Measurements from ENCODE around the gene MSLN.
A peak's percentile ranks its signal among the peaks of the same experiment; 100 is the strongest.
"Not testable (repeated sequence)": the region's sequence is repeated elsewhere in the genome, so short reads cannot be mapped to it uniquely, and the experiment has no call there.

The MSLN gene

DNA sequence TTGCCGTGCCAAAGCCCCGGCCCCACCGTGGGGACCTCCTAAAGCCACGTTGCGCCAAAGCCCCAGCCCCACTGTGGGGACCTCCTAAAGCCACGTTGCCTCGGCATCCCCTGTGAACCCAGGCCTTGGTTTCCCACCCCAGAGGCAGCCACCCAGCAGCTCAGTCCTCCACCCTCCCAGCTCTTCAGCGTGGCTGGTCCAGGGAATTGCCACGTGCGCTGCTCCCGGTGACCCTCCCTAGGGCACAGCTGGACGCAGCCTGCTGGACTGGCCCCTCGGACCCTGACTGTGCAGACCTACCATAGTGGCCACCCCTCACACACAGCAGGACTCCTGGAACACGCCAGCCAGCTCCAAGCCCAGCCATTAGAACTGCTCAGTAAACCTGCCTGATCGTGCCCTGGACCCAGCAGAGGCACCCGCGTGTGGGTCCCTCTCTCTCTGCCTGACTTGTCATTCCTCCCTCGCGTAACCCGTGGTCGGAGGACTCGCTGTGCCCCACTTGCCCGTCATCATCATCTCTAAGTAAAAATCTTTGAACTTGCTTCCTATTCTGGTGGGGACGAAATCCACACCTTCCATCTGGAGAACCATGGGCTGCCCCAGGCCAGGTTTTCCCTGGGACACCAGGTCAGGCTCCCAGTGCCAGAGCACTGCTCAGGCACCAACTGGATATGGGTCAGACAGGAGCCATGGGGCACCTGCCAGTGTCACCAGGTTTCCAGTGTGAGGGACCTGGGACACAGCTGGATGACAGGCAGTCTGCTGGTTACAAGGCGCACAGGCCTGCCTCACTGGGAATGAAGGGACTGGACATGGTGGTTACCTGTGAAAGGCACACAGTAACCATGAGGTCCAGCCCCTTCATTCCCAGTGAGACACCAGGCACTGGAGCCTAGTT, 25.3 kb upstream of the MSLN start:
- DNase-seq (ENCODE audit: low read depth in 2 of 2): no peak

DNA sequence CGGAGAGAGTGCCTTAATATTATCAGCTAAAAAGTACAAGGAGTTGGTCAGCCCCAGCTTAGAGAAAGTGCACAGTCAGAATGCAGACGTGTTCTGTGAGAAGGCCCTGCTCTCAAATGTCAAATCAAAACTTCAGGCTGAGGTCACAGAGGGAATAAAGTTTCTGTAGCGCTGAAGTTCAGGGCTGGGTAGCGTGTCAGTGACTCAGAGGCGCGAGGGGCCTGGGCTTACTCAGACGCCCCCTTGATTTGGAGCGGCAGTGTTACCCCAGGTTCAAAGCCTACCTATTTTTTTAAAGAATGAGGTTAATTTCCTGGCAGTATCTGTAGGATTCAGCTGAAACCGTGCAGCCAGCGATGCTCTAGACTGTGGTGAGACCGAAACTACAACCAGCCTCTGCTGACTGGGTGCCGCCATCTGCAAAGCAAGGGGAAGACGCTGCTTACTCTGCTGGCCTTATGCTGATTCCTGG, 24.5 kb upstream of the MSLN start:
- DNase-seq (ENCODE audit: low read depth in 2 of 2): no peak

DNA sequence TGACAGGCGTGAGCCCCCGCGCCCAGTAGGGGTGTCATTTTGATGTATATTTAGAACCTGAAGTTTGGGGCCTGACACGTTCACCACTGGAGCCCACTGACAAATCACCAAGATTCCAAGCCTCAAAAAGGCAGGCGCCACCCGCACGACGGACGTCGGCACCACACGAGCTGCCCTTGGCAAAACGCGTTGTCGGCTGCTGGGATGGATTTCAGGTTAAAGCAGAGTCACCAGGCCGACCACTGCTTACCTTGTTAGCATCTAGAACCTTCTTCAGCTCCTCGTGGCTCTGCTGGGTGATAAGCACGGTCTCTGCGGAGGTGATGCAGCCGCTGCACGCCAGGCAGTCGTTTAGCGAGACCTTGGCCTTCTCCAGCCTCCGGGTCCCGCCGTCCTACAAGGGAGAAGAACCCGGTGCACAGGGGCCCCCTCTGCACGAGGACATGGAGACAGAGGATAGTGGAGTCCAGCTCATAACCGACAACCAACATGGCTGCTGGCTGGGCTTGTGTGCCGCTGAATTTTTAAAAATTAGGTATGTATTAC, 23.5 kb upstream of the MSLN start:
- no peak for DNase-seq (ENCODE audit: low read depth in 2 of 2)

DNA sequence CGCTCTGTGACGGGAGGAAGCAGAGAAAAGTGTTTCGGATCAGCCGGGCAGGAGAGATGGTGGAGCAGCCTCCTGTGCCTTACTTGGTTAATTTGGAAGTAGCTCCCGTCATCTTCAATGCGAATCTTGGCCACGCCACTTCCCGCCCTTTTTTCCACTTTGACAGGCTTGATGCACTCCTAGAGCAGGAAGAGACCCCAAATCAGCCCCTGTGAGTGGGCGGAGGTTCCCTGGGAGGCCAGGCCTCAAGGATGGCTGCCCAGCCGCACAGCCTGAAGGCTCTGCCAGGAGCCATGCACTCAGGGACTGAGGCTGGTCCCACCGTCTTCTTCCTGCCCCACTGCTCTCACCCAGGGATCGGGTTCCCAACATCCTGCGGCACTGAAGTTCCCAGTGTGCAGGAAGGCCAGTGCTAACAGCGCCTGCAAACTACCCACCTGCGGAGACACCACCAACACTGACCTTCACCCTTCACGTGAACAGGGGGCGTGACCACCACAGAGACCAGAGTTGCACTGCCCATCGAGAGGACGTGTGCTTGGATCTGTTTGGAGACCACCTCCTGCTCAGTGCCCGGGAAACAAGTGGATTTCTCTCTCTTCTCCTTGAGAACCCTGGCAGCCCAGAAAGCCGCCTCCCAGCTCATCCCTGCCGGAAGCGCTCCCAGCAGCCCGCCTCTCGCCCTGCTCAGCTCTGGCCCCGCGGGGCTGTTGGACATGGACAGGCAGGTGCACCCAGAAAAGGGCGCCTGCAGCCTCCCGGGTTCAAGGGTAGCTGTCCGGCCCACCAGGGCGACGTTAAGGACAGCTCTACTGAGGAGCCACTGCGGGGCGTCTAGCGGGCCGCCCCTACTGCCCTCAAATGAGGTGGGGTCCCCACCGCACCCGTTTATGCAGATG, 20.7 kb upstream of the MSLN start:
- DNase-seq (ENCODE audit: low read depth in 2 of 2): no peak

DNA sequence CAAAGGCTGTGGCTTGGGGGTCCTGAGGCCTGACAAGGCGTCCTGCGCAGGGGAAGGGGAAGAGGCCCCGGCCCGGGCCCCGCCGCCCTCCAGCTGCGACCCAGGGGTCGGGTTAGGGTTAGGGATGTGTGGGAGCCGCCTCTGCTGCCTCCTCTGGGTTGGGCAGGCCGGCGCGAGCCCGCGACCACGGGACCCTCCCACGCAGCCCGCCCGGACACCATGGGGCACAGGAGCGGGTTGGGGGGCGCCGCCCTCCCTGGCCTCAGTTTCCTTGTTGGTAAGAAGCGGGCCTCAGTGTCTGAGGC, 20.1 kb upstream of the MSLN start:
- DNase-seq (ENCODE audit: low read depth in 2 of 2): no peak

DNA sequence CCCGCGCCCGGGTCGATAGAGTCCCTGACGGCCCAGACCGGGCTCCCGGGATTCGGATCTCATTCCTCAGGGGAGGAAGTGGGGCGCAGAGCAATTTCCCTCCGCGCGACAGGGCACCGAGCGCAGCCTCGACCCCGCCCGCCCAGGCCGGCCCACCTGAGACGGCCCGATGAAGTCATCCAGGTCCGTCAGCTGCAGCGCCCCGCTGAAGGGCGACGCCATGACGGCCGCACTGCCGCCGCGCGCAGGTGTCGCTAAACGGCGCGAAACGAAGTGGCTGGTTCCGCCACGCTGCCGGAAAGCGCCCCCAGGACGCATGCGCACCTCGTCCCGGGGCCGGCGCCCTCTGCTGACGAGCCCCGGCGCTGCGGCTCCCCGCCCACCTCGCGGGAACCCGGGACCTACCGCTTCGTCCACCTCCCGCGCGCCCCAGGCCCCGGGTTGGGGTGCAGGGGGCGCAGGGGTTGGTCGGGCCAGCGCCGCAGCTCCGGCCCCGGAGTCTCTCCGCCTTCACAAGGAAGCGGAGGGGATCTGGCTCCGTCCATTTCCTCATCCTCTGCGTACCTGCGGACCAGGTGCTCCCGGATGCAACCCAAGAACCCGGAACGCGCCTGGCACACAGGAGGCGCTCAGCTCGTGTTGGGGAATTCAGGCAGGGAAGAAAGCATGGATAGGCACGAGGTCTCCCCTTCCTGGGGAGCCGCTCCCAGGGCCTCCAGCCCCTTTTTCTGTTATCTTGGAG, 19.6 kb upstream of the MSLN start, which contains the start of gene CIAO3:
Gene CIAO3 (minus strand): TSS at position 234 of the 742 bp plus-strand sequence. CDS start 12 bp downstream, at position 222.
- peak; percentile 88 to 90 for DNase-seq (ENCODE audit: low read depth in 2 of 2)

DNA sequence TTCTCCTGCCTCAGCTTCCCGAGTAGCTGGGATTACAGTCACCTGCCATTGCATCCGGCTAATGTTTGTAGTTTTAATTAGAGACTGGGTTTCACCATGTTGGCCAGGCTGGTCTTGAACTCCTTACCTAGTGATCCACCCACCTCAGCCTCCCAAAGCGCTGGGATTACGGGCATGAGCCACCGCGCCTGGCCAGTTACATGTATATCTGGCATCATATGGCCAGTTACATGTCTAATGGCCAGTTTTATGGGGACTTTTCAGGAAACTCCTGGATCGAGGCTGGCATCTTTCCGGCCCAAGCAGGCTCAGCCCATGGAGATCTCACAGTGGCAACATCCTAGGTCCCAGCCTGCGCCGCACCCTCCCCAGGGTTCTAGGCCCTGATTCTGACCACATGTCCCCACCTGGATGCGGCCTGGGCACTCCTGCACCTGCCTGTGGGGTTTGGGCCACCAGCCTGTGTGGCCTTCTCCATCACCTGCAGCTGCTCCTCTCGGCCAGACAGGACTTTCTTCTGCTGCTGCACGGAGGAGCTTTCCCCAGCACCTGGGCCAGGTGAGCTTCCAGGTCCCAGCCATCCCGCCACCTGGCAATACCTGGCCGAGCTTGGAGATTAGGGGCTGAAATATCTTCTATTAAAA, 18.4 kb upstream of the MSLN start:
- DNase-seq (ENCODE audit: low read depth in 2 of 2): no peak

DNA sequence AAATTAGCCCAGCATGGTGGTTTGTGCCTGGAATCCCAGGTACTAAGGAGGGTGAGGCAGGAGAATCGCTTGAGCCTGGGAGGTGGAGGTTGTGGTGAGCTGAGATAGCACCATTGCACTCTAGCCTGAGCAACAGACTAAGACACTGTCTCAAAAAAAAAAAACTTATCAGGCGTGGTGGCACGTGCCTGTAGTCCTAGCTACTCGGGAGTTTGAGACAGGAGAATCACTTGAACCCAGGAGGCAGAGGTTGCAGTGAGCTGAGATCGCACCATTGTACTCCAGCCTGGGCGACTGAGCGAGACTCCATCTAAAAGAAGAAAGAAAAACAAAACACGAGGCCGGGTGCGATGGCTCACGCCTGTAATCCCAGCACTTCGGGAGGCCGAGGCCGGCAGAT, 17.6 kb upstream of the MSLN start:
- not testable (repeated sequence) for DNase-seq (ENCODE audit: low read depth in 2 of 2)

DNA sequence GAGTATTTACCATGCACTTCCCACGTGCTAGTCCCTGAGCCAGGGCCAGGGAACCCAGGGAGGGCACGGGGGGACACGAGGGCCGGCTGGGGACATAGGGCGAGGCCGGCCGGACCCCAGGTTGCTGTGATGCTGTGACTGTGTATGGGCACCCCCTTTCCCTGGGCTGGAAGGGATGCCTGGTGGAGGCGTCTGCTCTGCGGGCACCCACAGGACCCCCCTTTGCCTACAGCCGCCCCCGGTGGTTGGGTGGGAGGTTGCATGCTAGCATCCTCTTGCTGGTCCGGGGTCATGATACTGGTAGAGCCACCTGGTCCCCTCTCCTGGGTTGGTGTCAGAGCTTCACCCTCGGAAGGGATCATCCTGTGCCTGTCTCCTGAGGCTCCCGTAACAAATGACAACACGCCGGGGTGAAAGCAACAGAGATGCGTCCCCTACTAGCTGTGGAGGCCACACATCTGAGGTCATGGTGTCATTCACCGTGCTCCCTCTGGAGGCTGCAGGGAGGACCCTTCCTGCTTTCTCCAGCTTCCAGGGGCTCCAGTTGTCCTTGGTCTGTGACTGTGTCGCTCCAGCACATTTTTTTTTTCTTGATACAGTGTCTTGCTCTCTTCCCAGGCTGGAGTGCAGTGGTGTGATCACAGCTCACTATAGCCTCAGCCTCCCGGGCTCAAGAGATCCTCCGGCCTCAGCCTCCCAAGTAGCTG, 16.6 kb upstream of the MSLN start:
- DNase-seq (ENCODE audit: low read depth in 2 of 2): no peak

DNA sequence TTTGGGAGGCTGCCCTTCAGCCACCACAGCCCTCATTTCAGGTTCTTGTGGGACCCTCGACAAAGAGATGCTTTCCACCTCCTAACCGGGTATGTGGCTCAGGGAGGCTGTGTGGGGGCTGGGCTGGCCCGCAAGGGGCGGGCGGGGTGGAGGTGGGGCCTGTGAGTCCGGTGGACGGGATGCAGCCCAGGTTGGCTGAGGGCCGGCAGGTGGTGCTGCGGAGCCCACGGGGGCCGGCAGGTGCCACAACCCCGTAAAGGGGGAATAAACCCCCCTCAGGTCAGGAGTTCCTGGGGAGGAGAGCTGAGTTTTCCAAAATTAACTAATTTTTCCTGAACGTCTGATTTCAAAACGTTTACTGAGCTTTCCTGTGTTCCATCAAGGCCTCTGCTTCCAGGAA, 14.8 kb upstream of the MSLN start:
- no peak for DNase-seq (ENCODE audit: low read depth in 2 of 2)

DNA sequence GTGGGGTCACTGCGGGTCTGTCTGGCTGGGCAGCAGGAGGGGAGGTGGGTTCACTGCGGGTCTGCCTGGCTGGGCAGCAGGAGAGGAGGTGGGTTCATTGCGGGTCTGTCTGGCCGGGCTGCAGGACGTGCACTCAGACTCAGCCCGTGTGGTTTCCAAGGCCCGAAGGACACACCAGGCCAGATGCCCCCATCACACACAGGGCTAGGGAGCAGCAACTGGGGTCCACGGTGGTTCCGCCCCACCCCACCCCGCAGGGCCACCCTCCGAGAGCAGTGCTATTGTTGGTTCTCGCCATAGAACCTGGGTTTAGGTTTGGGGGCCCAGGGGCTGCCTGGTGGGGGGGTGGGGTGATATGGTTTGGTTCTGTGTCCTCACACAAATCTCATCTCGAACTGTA, 13.9 kb upstream of the MSLN start:
- DNase-seq (ENCODE audit: low read depth in 2 of 2): no peak

DNA sequence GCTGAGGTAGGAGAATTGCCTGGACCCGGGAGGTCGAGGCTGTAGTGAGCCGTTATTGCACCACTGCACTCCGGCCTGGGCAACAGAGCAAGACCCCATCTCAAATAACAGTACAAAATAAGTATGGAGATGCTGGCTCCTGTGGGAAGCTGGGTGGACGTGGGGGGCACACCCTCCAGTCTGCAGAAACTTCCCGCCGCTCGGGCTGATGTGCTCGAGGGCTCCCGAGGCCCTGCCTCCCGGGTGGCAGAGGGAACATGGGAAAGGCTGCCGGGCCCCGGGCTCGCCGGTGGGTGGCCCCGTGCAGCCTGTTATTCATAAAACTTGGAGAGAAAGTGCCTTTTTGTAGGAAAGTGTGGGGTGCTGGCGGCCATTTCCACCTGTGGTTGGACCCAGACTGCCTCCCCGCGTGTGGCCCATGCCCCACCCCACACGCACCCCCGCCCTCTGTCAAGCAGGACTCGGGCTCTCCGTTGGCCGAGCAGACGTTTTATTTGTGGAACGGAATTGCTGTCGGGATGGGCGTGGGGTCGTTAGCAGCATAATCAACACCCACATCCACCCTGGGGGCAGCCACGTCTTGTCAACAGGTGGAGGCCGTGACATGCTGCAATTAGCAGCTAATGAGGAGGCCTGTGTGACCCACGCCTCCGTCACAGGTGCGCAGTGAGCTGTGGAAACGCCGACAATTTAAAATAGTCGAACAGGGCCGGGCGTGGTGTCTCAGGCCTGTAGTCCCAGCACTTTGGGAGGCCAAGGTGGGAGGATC, 12.4 kb upstream of the MSLN start:
- no peak for DNase-seq (ENCODE audit: low read depth in 2 of 2)

DNA sequence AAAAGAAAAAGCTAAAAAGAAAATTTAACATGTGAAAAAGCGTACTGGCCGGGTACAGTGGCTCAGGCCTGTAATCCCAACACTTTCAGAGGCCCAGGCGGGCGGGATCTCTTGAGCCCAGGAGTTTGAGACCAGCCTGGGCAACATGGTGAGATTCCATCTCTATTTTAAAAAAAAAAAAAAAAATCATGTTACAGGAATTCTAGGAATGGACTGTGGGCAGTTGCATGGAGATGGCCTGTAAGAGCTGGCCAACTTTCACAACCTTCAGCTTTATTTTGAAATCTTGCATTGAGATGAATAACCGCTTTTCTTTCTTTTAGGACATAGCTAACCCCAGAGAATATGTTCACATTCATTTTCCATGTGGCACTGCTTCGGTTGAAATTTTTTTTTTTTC, 11.5 kb upstream of the MSLN start:
- DNase-seq (ENCODE audit: low read depth in 2 of 2): no peak

DNA sequence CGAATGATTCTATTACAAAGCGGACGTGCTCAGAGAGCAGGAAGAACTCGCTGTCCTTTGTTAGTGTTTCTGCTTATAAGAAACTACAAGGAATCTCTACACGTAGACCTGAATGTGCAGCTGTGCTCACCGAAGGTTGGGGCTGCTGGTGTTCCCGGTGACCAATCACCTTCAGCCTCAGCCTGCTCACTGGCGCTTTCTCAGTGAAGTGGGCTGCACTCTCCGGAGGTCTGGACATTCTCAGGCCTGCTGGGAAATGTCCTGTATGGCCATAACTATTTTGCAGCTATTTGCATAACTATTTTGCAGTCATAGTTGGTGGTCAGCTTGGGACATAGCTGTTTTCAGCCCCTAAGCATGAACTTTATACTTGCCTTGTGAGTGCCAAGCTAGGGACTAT, 10.0 kb upstream of the MSLN start:
- DNase-seq (ENCODE audit: low read depth in 2 of 2): no peak

DNA sequence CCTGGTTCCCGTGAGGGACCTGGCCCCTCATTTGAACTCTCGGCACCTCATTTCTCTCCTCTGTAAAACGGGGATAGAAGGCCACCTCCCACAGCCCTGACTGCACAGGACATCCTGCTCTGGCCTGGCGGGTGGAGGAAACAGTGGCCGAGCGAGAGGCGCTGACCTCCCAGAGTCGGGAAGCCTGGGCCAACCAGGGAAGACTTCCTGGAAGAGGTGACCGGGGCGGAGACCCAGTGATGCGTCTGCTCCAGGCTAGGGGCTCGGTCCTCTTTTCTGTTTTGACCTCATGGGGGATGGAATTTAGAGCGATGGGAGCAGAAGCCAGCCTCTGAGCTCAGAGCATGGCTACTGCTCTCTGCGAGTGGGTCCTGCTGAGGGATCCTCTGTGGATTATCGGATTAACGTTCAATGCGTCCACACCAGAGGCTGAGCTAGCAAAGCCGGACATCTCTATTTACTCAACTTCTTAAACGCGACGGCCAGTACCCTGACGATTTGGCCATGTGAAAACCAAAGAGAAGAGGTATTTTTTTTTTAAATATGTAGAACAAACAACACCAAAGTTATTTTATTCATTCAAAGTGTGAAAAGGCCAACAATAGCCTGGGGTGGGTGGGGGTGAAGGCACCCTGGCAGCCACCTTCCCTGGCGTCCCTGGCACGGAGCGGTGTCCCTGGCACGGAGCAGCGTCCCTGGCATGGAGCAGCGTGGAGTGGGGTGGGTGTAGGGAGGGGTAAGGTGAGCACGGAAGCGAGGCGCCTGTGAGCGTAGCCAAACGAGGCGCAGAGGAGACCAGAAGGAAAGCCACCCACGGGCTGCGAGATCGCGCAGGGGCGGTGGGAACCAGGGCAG, 9.2 kb upstream of the MSLN start:
- no peak for DNase-seq (ENCODE audit: low read depth in 2 of 2)

DNA sequence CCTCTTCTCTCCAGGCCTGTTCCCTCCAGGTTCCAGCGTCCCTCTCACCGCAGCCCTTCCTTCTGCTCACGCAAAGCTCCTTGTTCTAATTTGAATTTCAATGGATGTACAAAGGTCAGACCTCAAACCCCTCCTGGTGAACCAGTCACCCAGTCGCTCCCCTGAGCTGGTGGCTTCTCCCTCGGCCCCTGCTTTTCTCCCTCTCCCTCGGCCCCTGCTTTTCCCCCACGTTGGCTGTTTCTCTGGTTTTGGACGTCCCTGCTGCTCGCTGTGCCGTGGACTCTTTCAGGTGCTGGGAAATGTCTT, 8.6 kb upstream of the MSLN start:
- DNase-seq (ENCODE audit: low read depth in 2 of 2): no peak

DNA sequence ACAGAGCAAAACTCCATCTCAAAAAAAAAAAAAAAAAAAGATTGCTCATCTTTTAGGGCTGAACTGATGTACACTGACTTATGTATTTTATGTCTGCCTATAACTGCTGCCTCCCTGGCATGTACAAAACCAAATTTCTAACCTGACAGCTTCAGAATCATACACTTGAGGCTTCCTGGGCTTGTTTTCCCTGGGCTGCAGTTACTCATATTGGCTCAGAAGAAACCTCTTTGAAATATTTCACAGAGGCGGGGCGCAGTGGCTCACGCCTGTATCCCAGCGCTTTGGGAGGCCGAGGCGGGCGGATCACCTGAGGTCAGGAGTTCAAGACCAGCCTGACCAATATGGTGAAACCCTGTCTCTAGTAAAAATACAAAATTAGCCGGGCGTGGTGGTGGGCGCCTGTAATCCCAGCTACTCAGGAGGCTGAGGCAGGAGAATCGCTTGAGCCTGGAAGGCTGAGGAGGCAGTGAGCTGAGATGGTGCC, 6.4 kb upstream of the MSLN start:
- DNase-seq (ENCODE audit: low read depth in 2 of 2): not testable (repeated sequence)

DNA sequence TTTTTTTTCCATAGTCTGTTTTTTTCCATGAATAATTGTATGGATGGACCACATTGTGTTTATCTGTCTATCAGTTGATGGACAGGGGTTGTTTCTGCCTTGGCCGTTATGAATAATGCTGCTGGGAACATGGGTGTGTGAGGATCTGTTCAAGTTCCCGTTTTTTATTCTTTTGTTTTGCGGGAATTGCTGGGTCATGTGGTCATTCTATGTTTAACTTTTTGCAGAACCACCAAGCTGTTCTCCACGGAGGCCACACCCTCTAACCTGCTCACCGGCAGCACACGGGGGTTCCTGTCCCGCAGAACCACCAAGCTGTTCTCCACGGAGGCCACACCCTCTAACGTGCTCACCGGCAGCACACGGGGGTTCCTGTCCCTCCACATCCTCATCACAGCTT, 5.9 kb upstream of the MSLN start:
- no peak for DNase-seq (ENCODE audit: low read depth in 2 of 2)

DNA sequence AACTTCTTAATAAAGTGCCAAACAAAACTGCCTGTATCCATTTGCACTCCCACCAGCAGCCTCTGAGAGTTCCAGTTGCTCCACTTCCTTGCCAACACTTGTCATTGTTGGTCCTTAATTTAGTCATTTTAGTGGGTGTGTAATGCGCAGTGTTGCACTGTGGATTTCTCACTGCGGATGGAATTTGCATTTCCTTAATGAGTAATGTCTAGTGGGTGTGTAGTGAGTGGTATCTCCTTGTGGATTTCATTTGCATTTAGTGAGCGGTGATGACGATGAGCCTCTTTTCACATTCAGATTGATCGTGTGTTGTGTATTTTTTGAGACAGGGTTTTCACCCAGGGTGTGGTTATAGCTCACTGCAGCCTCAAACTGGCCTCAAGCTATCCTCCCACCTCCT, 4.1 kb upstream of the MSLN start:
- no peak for DNase-seq (ENCODE audit: low read depth in 2 of 2)

Measured in stimulated activated CD8-positive, alpha-beta memory T cell treated with anti-CD3 and anti-CD28 coated beads, Interleukin-7, amount 100 ng/mL, for 1 hour (primary cell).